ENCODE results near the gene NECTIN4.
"Not testable (repeated sequence)": the region's sequence is repeated elsewhere in the genome, so short reads cannot be mapped to it uniquely, and the experiment has no call there.

Gene NECTIN4

GRCh38 chr1:161069731-161070270 is 19.6 kb downstream of the NECTIN4 start, which contains the start of gene ARHGAP30:
Gene ARHGAP30, minus strand, starts transcription at chr1:161069891. Its CDS starts 267 bp downstream, at chr1:161069624.
- no peak within 1 kb of the TSS for H3K4me3 ChIP-seq (ENCODE audit: low read length)
- DNase-seq (ENCODE audit: low read depth), result no peak
- no peak for TF ChIP-seq CTCF (conservative IDR thresholded peaks at IDR 0.05; ENCODE audit: low read length)

GRCh38 chr1:161069241-161069640 is 20.1 kb downstream of the NECTIN4 start:
- no peak for DNase-seq (ENCODE audit: low read depth)
- no peak overlapping the region for H3K4me3 ChIP-seq (ENCODE audit: low read length)
- no peak for TF ChIP-seq CTCF (conservative IDR thresholded peaks at IDR 0.05; ENCODE audit: low read length)

DNA sequence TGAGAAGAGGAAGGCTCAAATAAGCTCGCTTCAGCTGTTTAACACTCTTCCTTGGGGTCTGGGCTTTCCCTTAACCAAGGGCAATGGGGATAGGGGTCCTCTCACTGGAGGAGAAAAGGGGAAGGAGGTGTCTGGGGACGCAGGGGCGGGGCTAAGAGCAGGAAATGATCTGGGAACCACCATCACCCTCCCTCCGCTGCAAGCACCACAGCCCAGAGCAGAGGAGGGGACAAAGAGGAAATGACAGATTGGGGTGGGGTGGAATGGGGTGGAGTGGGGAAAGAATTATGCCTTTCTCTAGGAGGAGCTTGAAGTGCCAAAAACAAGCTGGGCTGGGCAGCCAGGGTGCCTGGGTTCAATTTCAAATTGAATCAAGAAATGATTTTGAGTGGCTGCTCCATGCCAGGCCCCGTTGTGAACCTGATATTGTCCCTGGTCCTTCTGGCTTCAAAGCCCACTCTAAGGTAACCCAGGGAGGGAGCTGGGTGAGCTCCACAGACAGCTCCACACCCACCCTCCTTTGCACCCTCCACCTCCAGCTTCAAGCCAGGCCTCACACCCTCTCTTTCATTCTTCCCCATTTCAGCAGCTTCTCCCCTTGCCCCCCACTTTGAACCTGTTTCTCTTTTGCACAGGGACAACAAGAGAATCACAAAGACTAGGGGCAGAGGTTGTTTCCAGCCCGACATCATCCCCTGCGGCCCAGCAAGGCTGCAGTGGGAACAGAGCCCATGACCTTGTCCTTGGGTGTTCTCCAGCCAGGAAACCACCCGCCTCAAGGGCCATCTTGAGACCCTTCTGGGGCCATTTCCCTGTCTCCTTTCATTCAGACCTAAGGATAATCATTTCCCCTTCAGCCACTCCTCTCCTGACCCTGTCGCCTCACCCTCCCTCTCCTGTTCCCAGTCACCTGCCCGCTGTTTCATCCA is 20.8 kb downstream of the NECTIN4 start:
- no peak for TF ChIP-seq CTCF (conservative IDR thresholded peaks at IDR 0.05; ENCODE audit: low read length)
- no peak for DNase-seq (ENCODE audit: low read depth)
- no peak overlapping the region for H3K4me3 ChIP-seq (ENCODE audit: low read length)

- H3K4me3 ChIP-seq (ENCODE audit: low read length), result no peak overlapping the region
- DNase-seq (ENCODE audit: low read depth), result no peak
- TF ChIP-seq CTCF (conservative IDR thresholded peaks at IDR 0.05; ENCODE audit: low read length), result no peak
Measured at GRCh38 chr1:161066694-161067093, 22.7 kb downstream of the NECTIN4 start.

DNA sequence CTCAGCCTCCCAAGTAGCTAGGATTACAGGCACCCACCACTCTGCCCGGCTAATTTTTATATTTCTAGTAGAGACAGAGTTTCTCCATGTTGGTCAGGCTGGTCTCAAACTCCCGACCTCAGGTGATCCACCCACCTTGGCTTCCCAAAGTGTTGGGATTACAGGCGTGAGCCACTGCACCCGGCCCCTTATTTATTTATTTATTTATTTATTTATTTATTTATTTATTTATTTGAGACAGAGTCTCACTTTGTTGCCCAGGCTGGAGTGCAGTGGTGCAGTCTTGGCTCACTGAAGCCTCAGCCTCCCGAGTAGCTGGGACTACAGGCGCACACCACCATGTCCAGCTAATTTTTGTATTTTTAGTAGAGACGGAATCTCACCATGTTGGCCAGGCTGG is 23.7 kb downstream of the NECTIN4 start:
- DNase-seq (ENCODE audit: low read depth), result not testable (repeated sequence)

GRCh38 chr1:161063936-161064335 is 25.4 kb downstream of the NECTIN4 start:
- not testable (repeated sequence) for H3K4me3 ChIP-seq (ENCODE audit: low read length); DNase-seq (ENCODE audit: low read depth)

More for the DNA sequence above, 23.7 kb downstream of the NECTIN4 start:
- not testable (repeated sequence) for H3K4me3 ChIP-seq (ENCODE audit: low read length)

DNA sequence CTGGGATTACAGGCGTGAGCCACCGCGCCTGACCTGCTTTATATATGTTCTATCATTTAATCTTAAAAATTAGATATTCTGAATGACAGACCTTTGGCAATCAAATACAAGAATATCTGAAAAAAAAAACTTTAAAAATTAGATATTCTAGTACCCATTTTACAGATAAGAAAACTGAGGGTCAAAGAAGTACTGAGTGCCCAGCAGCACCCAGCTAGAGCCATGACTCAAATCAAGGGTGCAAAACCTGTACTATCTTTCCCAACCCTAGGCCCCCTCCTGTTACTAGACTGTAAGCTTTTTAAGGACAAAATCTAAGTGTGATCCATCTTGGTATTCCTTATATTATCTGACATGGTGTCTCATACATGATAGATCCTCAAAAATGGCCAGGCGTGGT is 27.9 kb downstream of the NECTIN4 start:
- H3K4me3 ChIP-seq (ENCODE audit: low read length), result no peak overlapping the region
- DNase-seq (ENCODE audit: low read depth), result no peak
- no peak for TF ChIP-seq CTCF (conservative IDR thresholded peaks at IDR 0.05; ENCODE audit: low read length)

DNA sequence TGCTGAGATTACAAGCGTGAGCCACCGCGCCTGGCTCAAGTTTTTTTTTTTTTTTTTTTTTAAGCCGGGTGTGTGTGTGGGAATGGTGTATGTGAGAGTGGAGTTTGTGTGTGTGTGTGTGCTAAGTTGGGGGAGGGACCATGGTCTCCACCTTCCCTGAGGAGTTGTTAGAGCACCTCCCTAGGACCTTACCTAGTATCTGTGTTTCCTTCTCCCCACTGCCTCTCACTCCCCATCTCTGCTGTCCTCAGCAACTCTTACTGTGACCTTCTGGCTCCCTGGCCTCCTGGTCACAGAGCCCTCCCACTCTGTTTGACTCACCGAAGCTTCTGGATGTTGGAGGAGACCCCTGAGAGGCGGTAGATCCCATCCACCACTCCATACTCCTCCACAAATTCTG is 30.1 kb downstream of the NECTIN4 start:
- no peak overlapping the region for H3K4me3 ChIP-seq (ENCODE audit: low read length)
- no peak for TF ChIP-seq CTCF (conservative IDR thresholded peaks at IDR 0.05; ENCODE audit: low read length)
- no peak for DNase-seq (ENCODE audit: low read depth)
